Osteoblast (primary cell): Measurements from ENCODE around the gene ZNF143. TPM values are rescaled to one million over a fixed set of nuclear protein-coding genes. Genes with fewer than 3 reads are reported as not detected.

ENCODE experiments used
- DNase-seq: peaks from one replicate; pipeline ENCODE4 v3.0.0; 2011; ENCODE audit warnings: low spot score, mixed read lengths; ENCODE audit not compliant: insufficient read length; ENCODE audit errors: missing footprints
- H2AFZ ChIP-seq: 2 replicates; pipeline ENCODE4 v1.6.0; 2011; ENCODE audit warnings: mild to moderate bottlenecking, low read length
- H3K27ac ChIP-seq: 2 replicates; pipeline ENCODE4 v1.5.1; 2011; ENCODE audit warnings: mild to moderate bottlenecking, low read depth, low read length, moderate library complexity
- H3K27me3 ChIP-seq: 2 replicates; pipeline ENCODE4 v1.6.0; 2012; ENCODE audit warnings: mild to moderate bottlenecking, control low read depth, inconsistent platforms, low read length, moderate library complexity; ENCODE audit not compliant: insufficient read depth
- H3K36me3 ChIP-seq: 2 replicates; pipeline ENCODE4 v1.5.1; 2011; ENCODE audit warnings: mild to moderate bottlenecking, low read length, control low read depth, moderate library complexity; ENCODE audit not compliant: insufficient read depth
- H3K4me1 ChIP-seq: 2 replicates; pipeline ENCODE4 v1.5.1; 2011; ENCODE audit warnings: mild to moderate bottlenecking, low read length, control low read depth, moderate library complexity; ENCODE audit not compliant: insufficient read depth
- H3K4me2 ChIP-seq: 2 replicates; pipeline ENCODE4 v1.6.0; 2011; ENCODE audit warnings: mild to moderate bottlenecking, low read length; ENCODE audit not compliant: insufficient read depth
- H3K4me3 ChIP-seq: fragments of 200-600 bp; sonication (generic); 3 replicates; pipeline ENCODE4 v1.5.1; 2012; ENCODE audit warnings: mild to moderate bottlenecking, low read length, inconsistent platforms; ENCODE audit not compliant: insufficient read depth
- H3K79me2 ChIP-seq: 2 replicates; pipeline ENCODE4 v1.6.0; 2012; ENCODE audit warnings: mild to moderate bottlenecking, low read length, control low read depth, inconsistent platforms; ENCODE audit not compliant: insufficient read depth
- H3K9me3 ChIP-seq: 2 replicates; pipeline ENCODE4 v1.5.1; 2011; ENCODE audit warnings: low read depth, low read length, control low read depth
- H4K20me1 ChIP-seq: 2 replicates; pipeline ENCODE4 v1.6.0; 2012; ENCODE audit warnings: mild to moderate bottlenecking, low read length, control low read depth; ENCODE audit not compliant: insufficient read depth
- total RNA-seq: library from RNA; depleted of rRNA; stranded (reverse); fragments of >200 nt; gene quantifications from 2 replicates; pipeline ENCODE4 v1.2.3, GENCODE V29; 2012
- TF ChIP-seq, protein P1 (sequence below): IDR thresholded peaks from 2 replicates; pipeline ENCODE4 v1.5.1; 2011; ENCODE audit warnings: mild to moderate bottlenecking, low read depth, low read length, moderate library complexity; ENCODE audit errors: extremely low read depth

ZNF143 gene
- total RNA-seq, 1 donor = 26.4 TPM

- Histone ChIP-seq H3K9me3 (no peaks in the 10 kb centered on the region), H3K27ac (no peak overlapping the region), H3K36me3 (no peaks in the 10 kb centered on the region), H3K4me2 (no peak overlapping the region), H4K20me1 (no peaks in the 10 kb centered on the region), H3K27me3 (no peaks in the 10 kb centered on the region), H3K79me2 (no peaks in the 10 kb centered on the region), H2AFZ (peak overlapping the region; percentile 51), H3K4me3 (no peak overlapping the region), H3K4me1 (no peaks in the 10 kb centered on the region)
- TF ChIP-seq, protein P1, sequence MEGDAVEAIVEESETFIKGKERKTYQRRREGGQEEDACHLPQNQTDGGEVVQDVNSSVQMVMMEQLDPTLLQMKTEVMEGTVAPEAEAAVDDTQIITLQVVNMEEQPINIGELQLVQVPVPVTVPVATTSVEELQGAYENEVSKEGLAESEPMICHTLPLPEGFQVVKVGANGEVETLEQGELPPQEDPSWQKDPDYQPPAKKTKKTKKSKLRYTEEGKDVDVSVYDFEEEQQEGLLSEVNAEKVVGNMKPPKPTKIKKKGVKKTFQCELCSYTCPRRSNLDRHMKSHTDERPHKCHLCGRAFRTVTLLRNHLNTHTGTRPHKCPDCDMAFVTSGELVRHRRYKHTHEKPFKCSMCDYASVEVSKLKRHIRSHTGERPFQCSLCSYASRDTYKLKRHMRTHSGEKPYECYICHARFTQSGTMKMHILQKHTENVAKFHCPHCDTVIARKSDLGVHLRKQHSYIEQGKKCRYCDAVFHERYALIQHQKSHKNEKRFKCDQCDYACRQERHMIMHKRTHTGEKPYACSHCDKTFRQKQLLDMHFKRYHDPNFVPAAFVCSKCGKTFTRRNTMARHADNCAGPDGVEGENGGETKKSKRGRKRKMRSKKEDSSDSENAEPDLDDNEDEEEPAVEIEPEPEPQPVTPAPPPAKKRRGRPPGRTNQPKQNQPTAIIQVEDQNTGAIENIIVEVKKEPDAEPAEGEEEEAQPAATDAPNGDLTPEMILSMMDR = no peak
- no peak for DNase-seq
Observed at GRCh38 chr11:9550191-9550628, 89.4 kb downstream of the ZNF143 start.

GRCh38 chr11:9561279-9561982, 100.6 kb downstream of the ZNF143 start:
- Histone ChIP-seq H3K4me2 (no peak overlapping the region), H3K79me2 (no peaks in the 10 kb centered on the region), H3K9me3 (no peaks in the 10 kb centered on the region), H3K27ac (no peak overlapping the region), H2AFZ (no peak overlapping the region), H3K4me1 (peaks cover 12% of the 10 kb centered on the region), H4K20me1 (no peaks in the 10 kb centered on the region), H3K36me3 (no peaks in the 10 kb centered on the region), H3K27me3 (no peaks in the 10 kb centered on the region), H3K4me3 (no peak overlapping the region)
- TF ChIP-seq, protein P1 = no peak
- DNase-seq = no peak

DNA sequence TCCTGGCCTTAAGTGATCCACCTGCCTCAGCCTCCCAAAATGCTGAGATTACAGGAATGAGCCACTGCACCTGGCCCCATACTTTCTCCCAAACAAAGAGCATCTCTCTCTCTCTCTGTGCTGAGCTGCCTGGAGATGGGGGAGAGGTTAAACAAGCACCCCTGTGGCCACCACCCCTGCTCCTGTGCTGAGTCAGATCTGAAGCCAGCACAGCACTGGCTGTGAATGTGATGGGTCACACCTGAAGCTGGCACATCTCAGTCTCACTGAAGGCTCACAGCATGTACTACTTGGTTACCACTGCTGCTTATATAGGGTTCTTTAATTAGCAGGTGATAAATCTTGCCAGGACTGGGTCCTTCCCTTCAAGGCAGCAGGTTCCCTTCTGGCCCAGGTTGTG, 101.9 kb downstream of the ZNF143 start:
- TF ChIP-seq, protein P1 = no peak
- no peak overlapping the region for H3K4me3 ChIP-seq
- H4K20me1 ChIP-seq = no peaks in the 10 kb centered on the region
- H3K4me2 ChIP-seq = no peak overlapping the region
- H3K9me3 ChIP-seq = no peaks in the 10 kb centered on the region
- no peaks in the 10 kb centered on the region for H3K27me3 ChIP-seq
- H3K36me3 ChIP-seq = no peaks in the 10 kb centered on the region
- no peaks in the 10 kb centered on the region for H3K79me2 ChIP-seq
- peaks cover 22% of the 10 kb centered on the region for H3K4me1 ChIP-seq
- no peak overlapping the region for H2AFZ ChIP-seq
- no peak overlapping the region for H3K27ac ChIP-seq
- DNase-seq = no peak

DNA sequence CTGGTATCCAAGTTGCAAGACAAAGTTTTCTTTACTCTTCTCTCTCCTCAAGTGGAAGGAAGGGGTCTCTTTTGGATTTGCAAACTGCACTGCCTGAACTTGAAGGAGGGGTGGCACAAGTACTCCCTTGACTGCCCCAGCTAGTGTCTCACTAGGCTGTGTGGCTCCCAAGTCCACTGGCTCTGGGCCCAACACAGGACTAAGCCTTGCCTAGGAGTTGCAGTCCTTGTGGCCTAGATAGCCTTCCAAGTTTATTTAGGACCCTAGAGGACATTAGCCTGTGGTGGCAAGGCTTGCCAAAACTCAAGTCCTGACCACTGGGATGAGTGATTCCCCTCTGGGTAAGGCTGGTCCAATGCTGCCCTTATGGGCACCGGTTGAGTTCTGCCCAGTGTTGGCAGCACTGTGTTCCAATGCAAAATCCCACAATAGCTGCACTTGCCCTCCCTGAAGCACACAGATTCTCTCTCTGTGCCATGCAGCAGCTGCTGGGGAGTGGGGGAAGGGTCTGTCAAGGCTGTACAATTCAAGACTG, 102.5 kb downstream of the ZNF143 start:
- DNase-seq = no peak
- Histone ChIP-seq H3K4me2 (no peak overlapping the region), H3K27me3 (no peaks in the 10 kb centered on the region), H3K27ac (no peak overlapping the region), H3K79me2 (no peaks in the 10 kb centered on the region), H3K4me3 (no peak overlapping the region), H3K4me1 (peaks cover 26% of the 10 kb centered on the region), H2AFZ (peak overlapping the region; percentile 32), H3K36me3 (no peaks in the 10 kb centered on the region), H4K20me1 (no peaks in the 10 kb centered on the region), H3K9me3 (no peaks in the 10 kb centered on the region)
- TF ChIP-seq, protein P1 = no peak
